ENCODE data around the gene ERAP2.

- TF ChIP-seq CTCF (IDR thresholded peaks at IDR 0.05) (no peak), POLR2A (IDR thresholded peaks at IDR 0.05) (no peak), EP300 (IDR thresholded peaks at IDR 0.05) (no peak), POLR2AphosphoS5 (IDR thresholded peaks at IDR 0.05) (no peak)
Measured at GRCh38 chr5:96909435-96909834, 33.1 kb downstream of the ERAP2 start.
